GM21526 (cell line): ENCODE results near the gene POMT1.

ENCODE experiments used
- ATAC-seq: cut with Tn5 transposase; IDR thresholded peaks from one replicate; pipeline ENCODE4 v1.9.1; 2021; ENCODE audit warnings: moderate library complexity; ENCODE audit not compliant: unreplicated experiment, low FRiP score

POMT1 gene

GRCh38 chr9:131476777-131477345 lies 25.9 kb upstream of the POMT1 start:
- no peak for ATAC-seq

DNA sequence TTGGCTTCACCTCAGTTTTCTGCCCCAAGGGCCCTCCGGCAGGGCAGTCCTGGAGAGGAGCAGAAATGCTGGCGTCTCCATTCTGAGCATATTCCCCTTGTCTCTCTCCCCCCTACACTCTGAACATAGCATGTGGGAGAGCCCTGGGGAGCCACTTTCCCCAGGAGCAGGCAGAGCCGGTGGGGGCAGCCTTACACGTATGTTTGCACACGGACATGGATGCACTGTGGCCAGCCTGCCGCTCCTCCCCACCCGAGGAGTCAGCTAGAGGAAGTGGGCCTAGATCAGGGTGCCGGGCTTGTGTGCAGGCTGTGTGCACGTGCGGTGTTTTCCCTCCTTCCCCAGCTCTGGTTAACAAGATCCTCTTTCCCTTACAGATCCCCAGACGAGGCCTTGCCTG lies 25.4 kb upstream of the POMT1 start:
- no peak for ATAC-seq

DNA sequence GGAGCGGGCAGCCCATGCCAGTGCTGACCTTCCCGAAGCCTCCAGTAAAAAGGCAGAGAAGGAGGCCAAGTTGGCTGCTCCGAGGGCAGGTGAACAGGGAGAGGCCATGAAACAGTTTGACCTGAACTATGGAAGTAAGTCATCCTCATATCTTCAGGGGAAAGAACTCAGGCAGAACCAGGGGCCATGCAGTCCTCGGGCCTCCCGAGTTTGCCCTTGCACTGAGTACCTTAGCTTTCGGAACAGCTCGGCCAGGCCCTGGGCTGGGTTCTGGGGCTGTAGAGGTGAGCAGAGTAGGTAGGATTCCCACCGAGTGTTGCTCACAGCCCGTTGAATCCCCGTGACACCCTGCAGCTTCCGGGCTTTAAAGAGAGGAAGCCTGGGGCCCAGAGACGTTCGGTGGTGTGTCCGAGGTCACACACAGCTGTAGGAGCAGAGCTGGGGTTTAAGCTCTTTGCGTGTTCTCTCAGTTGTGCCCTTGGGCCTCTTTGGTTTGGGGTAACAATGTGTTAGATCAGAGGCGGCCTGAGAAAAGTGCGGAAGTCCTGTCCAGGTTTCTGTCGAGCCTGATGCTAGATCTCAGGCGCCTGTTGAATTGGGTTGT lies 24.8 kb upstream of the POMT1 start:
- ATAC-seq = no peak

- no peak for ATAC-seq
These were observed 24.3 kb upstream of the POMT1 start for GRCh38 chr9:131478421-131478868.

DNA sequence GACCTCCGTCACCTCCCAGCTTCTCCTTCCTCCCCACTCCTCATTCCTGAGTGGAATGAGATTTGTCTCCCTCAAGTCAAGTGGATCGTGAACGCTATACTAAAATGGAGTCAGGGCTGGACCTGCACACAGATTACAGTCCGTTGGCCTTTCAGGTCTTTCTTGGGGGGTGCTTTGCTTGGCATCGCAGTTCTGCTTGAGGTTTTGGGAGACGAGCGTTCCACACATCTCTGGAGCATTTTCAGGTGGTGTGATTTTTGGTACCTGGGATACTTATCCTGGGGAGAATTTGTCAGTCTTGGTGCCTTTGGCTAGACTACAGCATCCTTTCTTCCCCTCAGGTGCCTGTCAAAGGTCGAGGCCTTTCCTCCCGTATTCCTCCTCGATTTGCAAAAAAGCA lies 23.8 kb upstream of the POMT1 start:
- ATAC-seq = no peak

GRCh38 chr9:131480258-131480657 lies 22.5 kb upstream of the POMT1 start:
- no peak for ATAC-seq

- ATAC-seq = no peak
These were observed 21.0 kb upstream of the POMT1 start for GRCh38 chr9:131481441-131482342.

DNA sequence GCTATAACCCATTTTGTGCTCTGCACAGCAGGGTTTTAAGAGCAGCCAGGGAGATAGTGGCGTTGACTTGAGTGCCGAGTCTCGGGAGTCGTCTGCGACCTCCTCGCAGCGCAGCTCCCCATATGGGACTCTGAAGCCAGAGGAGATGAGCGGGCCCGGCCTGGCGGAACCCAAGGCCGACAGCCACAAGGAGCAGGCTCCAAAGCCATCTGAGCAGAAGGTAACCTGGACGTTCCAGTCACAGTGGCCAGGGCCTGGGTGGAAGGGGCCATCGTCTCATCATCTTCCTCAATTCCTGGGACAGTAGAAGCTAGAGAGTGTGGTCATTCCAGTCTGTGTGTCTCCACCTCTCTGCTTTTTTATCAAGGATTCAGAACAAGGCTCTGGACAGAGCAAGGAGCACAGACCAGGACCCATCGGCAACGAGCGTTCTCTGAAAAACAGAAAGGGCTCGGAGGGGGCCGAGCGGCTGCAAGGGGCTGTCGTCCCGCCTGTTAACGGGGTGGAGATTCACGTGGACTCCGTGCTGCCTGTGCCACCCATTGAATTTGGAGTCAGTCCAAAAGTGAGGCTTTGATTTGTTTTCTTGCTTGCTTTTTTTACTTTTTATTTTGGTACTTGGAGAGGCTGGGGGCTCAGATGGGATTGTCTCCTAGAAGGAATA lies 20.2 kb upstream of the POMT1 start:
- no peak for ATAC-seq

- ATAC-seq = no peak
These were observed 19.2 kb upstream of the POMT1 start for GRCh38 chr9:131483319-131484050.

DNA sequence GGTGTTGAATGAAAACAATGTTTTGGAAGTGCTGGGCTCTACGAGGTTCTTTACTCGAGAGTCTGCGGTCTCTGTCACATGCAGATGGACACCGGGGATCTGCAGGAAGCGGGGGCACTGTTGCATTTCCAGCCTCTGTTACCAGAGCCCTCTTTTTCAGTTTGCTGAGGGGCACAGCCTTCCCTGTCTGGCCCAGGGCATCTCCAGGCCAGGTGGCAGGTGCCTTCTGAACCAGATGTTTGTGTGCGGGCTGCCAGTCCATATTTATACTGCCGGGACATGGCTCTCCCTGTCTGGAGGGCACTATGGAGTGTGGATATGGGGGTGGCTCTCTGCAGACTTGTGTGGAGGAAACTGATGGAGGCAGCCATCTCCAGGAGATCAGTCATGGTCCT lies 18.7 kb upstream of the POMT1 start:
- ATAC-seq = no peak

- no peak for ATAC-seq
These were observed 18.0 kb upstream of the POMT1 start for GRCh38 chr9:131484560-131485185.

GRCh38 chr9:131485206-131485605 lies 17.5 kb upstream of the POMT1 start:
- ATAC-seq = no peak

DNA sequence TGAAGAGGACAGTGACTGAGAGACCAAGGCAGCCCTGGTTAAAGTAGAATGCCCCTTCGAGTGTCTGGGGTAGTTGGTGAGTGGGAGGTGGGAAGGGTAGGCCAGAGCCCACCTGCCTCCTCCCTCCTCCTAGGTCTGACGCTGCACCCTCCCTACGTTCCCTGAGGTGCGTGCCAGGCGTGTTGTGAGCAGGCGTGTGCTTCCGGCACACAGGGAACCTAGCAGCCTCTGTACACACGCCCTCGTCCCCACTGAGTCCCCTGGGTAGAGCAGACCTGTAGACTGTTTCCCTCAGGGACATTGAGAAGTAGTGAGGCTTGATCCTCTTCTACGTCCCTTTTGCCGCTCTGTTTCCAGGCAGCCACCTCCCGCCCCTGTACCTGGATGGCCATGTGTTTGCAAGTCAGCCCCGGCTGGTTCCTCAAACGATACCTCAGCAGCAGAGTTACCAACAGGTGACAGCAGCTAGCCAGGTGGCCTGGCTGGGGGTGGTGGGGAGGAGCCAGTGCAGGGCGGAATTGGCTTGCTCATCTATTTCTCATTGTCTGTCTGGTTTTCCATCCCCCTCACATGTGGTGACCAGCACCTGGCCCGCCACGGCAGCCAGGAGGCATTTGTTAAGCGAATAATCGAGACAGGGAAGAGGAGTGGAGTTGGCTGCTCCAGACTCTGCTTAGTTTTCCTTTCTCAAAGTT lies 16.8 kb upstream of the POMT1 start:
- no peak for ATAC-seq

GRCh38 chr9:131487001-131487400 lies 15.7 kb upstream of the POMT1 start:
- ATAC-seq = no peak

DNA sequence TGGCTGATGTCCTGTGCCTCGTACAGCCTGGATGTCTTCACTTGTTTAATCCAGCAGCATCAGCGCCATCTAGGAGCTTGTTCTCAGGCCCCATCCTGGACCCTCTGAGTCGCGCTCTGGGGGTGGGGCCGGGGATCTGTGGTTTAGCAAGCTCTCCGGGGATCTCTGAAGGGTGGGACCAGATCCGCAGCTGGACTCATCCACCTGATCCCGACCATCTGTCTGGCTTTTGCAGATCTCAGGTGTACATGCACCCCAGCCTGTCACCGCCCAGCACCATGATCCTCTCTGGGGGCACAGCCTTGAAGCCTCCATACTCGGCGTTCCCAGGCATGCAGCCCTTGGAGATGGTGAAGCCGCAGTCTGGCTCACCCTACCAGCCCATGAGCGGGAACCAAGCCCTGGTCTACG lies 15.1 kb upstream of the POMT1 start:
- ATAC-seq = no peak

DNA sequence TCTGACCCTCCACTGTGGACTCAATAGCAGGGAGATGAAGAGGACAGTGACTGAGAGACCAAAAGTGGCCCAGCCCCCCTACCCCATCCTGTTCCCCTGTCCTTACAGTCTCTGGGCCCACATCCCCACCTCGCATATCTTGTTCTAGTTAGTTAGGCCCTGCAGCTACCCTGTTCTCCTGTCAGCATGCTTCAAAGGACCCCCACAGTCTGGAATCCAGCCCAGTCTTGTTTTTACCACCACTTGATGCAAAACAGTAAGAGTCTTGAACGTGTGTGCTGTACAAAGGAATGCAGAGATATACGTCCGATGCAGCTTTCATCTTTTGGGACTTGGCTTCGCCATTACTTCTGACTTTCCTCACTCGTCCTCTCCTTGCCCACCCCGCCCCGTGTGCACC lies 12.2 kb upstream of the POMT1 start:
- ATAC-seq = no peak

DNA sequence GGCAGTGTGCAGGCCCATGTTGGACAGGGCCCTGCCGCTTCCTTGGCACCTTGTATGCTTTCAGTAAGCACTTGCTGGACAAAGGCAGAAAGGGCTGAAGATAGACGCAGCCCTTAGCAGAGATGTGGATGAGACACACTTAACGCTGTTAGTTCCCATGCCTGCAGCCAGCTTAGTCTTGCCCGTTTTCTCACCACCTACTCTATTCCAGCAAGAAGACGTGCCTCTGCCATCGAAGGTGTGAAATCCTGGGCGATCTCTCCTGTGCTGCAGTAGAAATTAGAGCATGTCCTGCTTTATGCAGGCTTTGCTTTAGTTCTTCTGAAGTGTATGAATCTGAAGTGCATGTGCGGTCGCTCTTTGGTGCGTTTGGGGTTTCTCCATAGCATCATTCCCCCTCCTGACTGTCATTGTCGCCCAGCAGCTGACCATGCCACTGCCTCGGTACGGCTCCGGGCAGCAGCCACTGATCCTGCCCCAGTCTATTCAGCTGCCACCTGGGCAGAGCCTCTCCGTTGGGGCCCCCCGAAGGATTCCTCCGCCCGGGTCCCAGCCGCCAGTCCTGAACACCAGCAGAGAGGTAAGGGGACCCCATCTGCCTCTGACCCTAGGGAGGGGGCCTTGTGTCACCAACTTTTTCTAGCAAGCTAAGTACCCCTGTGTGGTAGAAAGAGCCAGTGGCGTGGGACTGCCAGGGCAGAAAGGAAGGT lies 11.6 kb upstream of the POMT1 start:
- ATAC-seq = no peak

GRCh38 chr9:131492070-131492469 lies 10.6 kb upstream of the POMT1 start:
- no peak for ATAC-seq
